GM21367 (cell line): Measurements from ENCODE around the gene LARGE1.

ENCODE experiments used
- ATAC-seq: cut with Tn5 transposase; IDR thresholded peaks from one replicate; pipeline ENCODE4 v1.9.1; 2021; ENCODE audit not compliant: unreplicated experiment

LARGE1 gene

DNA sequence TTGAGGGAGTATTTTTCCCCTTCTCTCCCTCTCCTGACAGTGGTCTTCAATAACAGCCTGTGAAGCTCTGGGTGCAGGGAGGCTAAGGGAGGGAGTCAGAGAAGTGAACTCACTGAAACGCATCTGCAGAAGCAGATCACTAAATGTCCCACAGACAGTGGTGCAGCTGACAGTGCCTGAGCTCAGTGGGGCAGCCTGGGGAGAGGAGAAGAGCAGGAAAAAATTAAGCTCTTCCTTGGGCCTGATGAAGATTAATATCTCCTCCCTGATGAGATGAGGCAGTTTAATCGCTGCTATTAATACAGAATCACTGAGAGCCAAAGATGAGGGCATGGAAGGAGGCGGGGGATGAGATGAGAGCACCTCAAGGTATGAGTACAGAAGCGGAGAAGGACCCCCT, 180.8 kb downstream of the LARGE1 start:
- ATAC-seq, result no peak

DNA sequence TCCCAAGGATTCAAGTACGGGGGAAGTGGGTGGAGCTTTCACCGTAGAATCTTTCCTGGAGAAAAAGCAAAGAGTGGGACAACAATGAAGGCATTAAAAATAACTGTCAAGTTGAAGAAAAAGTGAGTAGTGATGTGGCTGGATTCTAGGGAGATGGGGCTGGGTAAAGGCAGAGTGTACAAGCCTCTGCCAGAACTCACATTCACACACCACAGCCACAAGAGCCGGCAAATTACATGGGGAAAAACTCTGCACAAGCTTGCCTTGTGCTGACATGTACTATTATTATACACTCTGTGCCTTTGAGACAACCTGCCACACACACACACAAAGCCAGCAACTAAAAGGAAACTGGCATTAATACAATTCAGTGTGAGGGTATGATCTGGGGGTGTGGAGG, 182.6 kb downstream of the LARGE1 start:
- ATAC-seq, result no peak

DNA sequence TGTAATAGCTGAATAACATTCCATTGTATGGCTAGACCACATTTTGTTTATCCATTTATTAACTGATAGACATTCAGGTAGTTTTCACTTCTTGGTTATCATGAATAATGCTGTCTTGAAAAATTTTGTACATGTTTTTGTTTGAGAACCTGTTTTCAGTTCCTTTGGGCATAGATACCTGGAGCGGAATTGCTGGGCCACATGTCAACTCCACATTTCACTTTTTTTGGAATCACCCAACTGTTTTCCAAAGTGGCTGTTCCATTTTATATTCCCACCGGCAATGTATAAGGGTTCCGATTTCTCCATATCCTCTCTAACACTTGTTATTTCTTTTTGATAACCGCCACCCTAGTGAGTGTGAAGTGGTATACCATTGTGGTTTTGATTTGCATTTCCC, 184.3 kb downstream of the LARGE1 start:
- no peak for ATAC-seq

DNA sequence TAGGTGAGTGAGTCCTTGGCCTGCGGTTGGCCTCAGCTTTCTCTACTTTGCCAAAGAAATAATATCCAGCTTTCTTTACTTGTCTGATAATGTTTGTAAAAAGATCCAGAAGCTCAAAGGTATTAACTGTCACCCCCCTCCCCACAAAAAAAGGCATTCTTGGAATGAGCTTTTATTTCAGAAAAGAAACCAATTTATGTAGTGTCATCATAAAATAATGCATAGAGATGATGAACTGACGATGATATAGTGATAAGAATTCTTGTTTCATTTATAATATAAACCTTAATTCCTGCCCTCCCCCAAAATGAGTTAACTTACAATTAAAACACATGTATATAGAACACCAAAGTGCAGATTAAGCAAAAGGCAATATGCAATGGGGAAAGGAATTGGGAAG, 191.4 kb downstream of the LARGE1 start:
- ATAC-seq, result no peak

DNA sequence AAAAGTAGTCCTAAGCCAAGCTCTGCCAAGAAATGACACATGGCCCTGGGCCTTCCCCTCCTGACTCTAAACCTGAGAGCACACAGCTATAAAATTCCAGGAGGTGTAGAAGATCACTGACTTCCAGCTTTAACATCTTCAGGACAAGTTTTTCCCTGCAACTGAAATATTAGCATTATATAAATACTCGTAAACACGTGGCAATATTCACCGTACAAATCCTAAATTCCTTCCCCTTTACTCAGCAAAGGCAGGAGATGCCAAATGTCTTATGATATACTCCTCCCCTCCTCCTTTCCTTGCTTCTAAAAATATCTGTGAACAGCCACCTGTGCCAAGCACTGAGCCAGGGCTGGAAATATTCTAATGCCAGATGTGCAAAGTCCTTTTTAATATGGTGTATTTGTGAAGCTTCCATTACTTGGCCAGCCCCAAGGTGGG, 194.0 kb downstream of the LARGE1 start:
- no peak for ATAC-seq

DNA sequence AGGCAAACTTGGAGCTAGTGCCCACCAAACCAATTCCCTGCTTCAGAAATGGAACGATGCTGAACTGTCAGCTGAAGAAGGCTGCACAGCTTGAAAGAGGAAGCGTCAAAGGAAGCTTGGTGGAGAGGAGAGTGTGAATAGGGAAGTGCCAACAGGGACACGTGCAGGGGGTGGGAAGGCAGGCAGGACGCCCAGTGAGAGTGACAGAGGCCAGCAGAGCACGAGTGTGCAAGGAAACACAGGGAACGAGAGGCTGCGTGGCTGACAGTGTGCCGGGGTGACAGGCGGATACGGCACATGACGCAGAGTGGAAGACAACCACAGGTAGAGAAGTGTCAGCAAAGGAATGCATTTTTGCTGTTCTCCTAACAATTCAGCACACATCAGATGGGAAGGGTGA, 196.4 kb downstream of the LARGE1 start:
- ATAC-seq, result no peak

DNA sequence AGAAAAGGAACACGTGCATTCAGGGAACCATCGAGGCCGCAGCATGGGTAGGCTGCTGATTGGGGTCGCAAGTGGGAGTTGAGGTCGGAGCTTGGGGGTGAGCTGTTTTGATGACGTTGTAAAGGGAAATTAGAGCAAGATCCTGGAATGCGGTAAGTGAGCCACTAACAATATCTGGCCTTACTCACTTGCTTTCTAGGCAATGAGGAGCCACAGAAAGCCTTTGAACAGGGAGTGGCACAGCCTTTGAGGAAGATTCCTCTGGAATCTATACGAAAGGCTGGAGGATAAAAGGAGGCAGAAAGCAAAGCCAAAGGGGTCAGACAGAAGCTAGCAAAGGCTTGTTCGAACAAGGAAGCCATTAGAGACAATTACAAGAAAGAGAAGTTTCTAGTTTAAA, 197.5 kb downstream of the LARGE1 start:
- ATAC-seq, result no peak

DNA sequence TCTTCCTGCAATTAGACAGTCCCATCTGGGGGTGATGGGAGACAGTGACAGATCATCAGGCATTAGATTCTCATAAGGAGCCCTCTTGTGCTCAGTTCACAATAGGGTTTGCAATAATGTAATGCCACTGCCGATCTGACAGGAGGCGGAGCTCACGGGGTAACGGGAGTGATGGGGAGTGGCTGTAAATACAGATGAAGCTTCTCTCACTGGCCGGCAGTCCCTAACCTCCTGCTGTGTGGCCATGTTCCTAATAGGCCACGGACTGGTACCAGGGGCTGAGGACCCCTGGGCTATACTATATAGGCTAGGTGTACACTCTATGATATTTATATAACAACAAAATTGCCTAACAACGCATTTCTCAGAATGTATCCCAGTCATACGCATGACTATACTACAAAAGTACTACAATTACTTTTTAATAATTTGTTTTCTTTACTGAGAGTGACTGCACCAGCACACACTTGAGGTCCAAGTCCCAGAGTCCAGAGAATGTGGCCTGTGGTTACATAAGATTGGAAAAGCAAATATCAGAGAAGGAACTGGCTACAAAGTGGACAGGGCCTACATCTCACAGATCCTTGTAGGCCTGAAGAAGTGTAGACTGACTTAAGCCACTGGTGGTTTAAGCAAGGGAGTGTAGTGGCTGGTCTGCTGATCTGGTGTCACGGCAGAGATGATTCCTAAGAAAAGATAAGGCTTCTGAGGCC, 200.0 kb downstream of the LARGE1 start:
- ATAC-seq, result no peak

DNA sequence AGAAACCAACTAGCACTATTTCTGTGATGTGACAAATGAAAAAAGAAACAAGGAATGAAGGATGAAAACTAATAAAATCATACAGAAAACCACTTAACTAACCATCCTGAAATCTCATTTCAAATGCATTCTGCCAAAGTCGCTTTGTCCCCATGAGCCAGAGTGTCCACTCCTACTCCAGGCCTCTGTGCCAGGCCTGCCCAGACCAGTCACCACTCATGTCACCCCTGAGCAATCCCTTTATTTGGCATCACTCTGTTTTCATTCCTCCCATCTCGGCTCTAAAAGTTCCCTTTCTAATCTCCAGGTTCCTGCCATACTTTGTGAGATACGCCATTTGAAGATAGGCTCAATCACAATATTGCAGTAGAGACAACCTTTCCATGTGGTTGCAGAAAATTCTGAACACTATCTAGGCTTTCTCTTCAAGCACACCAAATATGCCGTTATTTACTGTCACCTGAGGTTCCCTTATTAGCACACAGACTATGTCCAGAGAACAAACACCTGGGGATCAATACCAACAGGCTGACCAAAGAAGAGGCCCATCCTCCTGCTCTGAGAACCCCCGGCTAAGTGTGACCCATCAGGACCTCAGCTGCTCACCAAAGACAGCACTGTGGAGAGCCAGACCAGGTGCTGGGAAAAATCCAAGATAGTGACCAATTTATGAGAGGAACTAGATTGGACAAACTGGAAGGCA, 202.4 kb downstream of the LARGE1 start:
- ATAC-seq, result no peak

DNA sequence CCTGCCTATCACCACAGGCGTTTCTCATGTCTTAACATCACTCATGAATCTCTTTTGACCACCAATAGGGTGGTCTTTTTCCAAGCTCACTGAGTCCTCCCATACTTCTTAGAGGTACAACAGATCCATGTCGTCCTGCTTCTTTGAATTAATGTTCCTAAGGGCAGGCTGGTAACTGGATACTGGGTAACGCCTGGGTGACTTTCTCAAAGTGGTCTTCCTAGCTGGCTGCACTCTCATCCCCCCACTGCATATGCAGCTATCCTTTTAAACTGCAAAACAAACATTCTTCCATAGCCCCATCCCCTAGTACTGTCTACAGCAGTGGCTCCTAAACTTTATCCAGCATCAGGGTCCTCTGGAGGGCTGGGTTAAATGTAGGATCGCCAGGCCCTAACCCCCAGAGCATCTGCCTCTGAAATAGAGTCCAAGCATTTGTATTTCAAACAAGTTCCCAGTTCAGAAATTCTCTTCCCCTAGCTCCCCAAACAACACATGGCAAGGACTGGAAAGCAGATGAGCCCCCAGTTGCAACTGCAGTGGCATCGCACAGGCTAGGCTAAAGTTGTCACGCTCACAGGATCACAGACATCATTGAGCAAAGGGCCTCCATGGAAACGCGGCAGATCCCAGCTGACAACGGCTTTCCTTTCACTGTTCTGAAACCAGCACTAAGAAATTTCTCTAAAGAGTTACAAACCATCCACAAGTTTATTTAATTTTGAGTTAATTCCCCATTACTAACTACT, 204.9 kb downstream of the LARGE1 start:
- no peak for ATAC-seq

DNA sequence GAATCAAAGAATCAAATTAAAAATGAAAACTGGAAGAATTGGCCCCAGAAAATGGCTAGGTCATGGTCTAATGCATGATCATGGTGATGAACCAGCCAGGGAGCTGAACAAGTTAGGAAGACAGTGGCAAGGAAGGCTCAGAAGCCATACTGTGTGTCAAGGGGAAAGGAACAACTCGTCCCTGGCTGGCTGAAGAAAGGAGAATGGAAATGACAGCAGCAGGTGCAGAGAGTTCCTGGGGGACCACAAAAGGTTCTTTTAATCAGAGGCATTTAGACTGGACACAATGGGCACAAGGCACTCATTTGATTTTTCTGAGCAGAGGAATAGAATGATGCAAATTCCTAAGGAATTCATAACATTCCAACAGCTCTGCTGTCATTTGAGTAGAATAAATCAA, 209.9 kb downstream of the LARGE1 start:
- ATAC-seq, result no peak

DNA sequence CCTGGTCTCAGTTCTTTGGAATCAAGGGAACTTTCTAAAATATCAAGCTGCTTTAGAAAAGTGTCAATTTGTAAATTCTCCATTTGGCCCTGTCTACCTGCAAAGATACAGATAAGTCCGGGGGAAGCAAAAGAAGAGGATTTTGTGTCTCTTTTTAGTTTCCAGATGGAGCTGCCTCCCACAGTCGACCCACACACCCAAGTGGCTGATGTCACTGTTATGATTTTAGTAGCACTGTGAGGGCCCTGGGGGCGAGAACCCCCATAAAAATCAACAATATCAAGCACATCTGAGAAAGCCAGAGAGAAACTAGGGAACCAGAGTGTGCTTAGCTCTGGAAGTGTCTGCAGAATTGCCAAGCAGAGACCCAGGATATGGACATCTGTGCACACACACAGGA, 212.7 kb downstream of the LARGE1 start:
- no peak for ATAC-seq

DNA sequence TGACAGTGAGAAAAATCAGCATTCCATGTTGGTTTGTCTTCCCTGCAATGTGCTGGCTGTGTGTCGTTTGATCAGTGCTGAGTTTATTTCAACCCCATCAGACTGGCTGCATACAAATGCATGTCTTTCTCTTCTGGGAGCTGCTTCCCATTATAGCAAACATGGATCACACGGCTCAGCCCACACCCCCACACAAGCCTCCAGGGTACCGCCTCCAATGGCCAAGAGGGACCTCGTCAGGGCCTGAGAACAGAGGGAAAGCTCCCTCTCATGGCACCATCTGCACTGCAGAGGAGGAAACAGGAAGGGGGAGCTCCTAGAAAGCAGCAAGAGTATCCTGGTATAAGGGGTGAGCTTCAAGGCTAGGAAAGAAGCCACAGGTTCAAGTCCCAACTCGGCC, 214.2 kb downstream of the LARGE1 start:
- no peak for ATAC-seq

DNA sequence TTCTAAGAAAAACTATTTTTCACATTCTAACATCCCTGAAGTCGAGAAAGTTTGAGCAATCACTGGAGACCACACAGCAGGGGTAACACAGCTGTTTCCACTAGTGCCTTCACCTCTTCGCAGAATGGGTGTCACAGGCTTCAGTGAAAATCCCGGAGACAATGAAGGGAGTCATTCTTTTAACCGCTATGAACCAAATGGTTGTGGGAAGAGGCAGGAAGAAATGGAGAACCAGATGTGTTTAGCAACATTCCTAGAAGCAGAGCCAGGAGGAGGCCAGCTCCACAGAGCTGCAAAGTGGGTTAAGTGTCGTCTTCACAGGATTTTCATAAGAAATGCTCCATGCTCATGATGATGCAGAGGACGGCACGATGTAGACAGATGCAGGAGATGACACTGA, 221.1 kb downstream of the LARGE1 start:
- ATAC-seq, result no peak

DNA sequence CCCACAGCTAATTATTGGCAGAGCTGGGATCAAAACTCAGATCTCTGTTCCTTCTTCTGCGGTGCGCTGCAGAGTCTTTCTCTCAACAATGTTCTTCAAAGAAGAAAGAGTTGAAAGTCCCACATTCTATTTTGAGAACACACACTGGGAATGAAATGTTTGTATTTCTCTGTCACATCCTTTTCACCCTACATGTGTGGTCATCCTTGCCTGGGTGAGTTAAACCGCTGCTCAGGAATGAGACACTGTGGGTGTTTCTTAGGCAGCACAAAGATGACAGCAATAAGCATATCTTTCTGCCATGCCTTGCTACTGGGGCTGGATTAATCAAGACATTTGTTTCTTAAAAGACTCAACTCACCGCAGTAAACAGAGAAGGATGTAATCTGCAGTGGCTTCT, 222.6 kb downstream of the LARGE1 start:
- ATAC-seq, result no peak

DNA sequence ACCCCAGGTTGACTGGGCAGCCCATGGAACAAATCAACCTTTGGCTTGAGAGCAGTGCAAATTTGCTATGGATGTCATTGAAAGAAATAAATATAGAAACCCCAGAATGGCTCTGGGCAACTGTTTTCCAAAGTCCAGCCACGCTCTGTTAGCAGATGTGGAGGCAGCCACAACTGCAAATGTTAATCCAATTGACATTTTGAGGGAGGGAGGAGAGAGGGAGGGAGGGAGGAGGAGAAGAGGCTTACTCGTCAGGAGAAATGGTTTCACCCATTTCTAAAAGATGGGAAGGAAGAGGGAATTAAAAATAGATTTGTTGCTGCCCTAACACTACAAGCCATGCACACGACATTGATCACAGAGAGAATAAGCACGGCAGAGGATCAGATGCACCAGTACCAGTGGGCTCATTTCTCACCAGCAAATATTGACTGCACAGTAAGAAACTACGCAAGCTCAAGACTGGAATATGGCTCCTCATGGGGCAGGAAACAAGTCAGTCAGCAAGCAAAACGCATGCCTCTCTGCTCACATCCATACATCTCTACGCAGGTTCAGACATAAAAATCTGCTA, 229.1 kb downstream of the LARGE1 start:
- ATAC-seq, result no peak

DNA sequence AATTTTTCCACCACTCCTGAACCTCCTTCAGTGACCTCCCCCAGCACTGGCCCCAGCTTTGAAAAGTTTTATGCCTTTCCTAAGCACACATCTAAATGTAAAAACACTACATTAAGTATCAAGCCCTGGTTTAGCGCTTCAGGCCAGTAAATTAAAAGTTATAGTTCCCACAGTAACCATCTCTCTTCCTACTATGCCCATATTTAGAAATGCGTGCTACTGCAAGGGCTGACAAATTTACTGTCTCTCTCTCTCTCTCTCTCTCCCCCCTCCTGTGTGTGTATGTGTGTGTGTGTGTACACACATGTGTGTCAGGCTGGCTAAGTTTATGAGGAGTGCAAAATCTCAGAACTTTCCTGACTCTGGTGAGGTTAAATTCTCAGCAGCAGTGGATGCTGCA, 231.4 kb downstream of the LARGE1 start:
- no peak for ATAC-seq

DNA sequence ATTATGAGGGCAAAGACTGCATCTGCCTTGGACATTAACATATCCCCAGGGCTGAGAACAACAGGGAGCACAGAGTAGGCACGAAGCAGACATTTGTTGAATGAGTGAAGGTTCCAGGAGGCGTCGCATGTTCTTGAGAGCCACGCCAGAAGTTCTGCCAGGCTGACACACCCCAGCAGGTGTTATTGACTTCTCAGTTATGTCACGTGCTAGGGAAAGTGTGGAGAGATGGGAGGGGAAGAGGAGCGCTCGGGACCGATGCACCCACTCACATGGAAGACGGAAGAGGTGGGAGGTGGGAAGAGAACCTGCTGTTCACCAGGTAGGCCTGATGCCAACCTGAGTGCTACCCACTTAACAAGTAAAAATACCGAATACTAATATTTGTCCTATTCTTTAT, 232.8 kb downstream of the LARGE1 start:
- ATAC-seq, result no peak

DNA sequence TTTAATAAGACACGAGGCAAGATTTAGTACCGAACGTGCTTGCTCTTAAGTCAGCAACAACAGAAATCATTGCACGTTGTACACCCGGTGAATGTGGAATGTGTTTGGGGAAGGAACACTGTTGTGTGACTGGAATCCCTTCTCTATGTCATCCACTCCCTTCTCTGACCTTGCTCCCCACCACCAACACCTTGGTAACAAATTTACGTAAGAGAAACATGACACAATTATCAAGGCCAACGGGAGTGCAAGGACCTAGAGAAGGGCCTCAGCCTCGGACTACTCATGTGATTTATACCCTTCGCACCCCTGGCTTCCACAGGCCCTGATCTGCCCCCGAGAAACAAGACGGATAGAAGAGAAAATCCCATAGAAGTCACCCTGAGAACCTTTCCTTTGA, 236.2 kb downstream of the LARGE1 start:
- no peak for ATAC-seq

DNA sequence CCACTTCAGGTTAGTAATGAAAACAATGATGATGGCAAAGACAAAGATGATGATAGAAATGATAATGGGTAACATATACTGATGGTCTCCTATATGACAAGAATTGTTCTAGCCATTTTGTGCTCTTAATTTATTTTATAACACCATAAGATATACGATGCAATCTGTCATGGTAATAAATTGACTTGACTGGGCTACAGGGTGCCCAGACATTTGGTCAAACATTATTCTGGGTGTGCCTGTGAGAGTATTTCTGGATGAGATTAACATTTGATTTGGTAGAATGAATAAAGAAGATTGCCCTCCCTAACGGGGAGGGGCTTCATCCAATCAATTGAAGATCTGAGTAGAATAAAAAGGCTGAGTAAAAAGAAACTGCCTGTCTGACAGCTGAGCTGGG, 237.3 kb downstream of the LARGE1 start:
- ATAC-seq, result no peak

DNA sequence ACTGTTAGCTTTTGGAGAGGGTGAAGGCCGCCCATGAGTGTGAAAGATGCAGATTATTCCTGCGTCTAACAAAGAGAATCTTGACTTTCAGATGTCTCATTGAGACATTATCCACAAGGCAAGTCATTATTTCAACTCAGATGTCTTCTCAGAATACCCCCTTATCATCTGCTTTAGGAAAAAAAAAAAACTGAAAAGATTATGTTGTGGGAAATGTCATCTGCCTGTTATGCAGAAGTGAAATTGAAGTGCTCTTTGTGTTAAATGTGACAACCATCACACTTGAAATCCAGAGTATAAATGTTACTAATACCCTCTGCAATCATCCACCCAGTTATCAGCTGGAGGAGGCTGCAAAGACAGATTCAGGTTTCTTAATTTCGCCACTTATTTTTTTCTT, 239.6 kb downstream of the LARGE1 start:
- ATAC-seq, result no peak

DNA sequence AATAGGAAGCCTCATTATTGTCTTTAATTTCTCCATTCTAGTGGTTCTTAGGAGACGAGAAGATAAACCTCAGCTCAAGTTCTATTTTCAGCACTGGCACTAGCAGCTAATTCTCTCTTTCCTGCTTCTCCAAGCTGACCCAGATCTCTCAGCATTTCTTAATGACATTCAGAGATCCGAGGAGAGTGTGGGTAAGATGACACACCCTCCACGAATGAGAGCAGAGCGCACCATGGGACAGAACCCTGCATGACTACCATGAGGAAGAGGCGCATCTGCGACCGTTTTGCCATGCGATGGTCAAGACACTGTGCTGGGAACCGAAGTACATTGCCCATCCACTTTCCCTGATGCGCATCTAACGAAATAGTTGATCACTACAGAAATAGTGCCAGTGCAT, 241.8 kb downstream of the LARGE1 start:
- no peak for ATAC-seq
